SK-N-MC (cell line): Measurements from ENCODE around the gene PTGES3.

Experiments used
- EZH2 ChIP-seq: fragments of 200-600 bp; sonication (generic); IDR thresholded peaks from one replicate; pipeline ENCODE4 v1.6.1; 2017; ENCODE audit warnings: antibody characterized with exemption
- FOXP2 ChIP-seq: optimal IDR thresholded peaks from 2 replicates; pipeline ENCODE3; 2011; ENCODE audit warnings: mild to moderate bottlenecking, moderate library complexity; ENCODE audit not compliant: insufficient read depth; ENCODE audit errors: extremely low read length, control extremely low read depth

DNA sequence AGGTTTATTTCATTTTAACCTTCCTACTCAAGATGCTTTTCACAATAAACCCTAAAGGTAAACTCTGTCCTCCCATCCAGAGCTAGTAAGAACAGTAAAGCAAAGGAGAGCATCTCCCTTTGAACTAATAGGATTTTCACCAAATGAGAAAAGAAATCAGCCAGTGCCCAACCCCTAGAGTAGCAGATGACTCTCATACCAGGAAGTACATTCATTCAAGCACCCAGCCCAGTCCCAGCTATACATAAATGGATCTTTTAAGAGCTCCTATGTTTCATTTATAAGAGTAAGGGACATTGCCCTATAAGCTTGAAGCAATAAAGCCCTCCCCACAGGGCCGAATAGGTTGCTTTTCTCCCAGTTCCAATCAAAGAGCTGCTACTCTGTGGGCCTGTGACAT, 65.5 kb downstream of the PTGES3 start:
- no peak for TF ChIP-seq EZH2
- TF ChIP-seq FOXP2 = no peak
